Thyroid gland (tissue), 4 donors: ENCODE measurements around the gene AGMAT. TPM values are rescaled to one million over a fixed set of nuclear protein-coding genes. Genes with fewer than 3 reads are reported as not detected.

Experiments used
- DNase-seq, 2 donors: peaks; one replicate each; pipeline ENCODE4 v3.0.0-alpha.2; 2019
- H3K27ac ChIP-seq, 3 donors: fragments of 200-600 bp; sonication (generic); 1 replicate in 2 of 3; 2 replicates in 1 of 3; pipeline ENCODE4 v1.5.1; 2016 to 2019; ENCODE audit warnings: mild to moderate bottlenecking in 1 of 3, moderate library complexity in 1 of 3
- H3K27me3 ChIP-seq: fragments of 200-600 bp; sonication (generic); one replicate; pipeline ENCODE4 v1.5.1; 2019
- H3K36me3 ChIP-seq, 2 donors: fragments of 200-600 bp; sonication (generic); one replicate each; pipeline ENCODE4 v1.5.1; 2016 to 2019
- H3K4me1 ChIP-seq, 2 donors: fragments of 200-600 bp; sonication (generic); one replicate each; pipeline ENCODE4 v1.5.1; 2017 to 2019
- H3K4me3 ChIP-seq, 3 donors: fragments of 200-600 bp; sonication (generic); replicated peaks in 1 of 3; 1 replicate in 2 of 3; 2 replicates in 1 of 3; pipeline ENCODE4 v1.5.1; 2016; ENCODE audit warnings: mild to moderate bottlenecking in 1 of 3
- H3K9me3 ChIP-seq: fragments of 200-600 bp; sonication (generic); one replicate; pipeline ENCODE4 v1.5.1; 2017
- POLR2A ChIP-seq, 2 donors: fragments of 450-650 bp; IDR thresholded peaks; one replicate each; pipeline ENCODE4 v1.6.1; 2017; ENCODE audit warnings: antibody characterized with exemption in 2 of 2, mild to moderate bottlenecking in 2 of 2, moderate library complexity in 1 of 2
- WGBS, 2 donors: methylation state at CpG; one replicate each; pipeline ENCODE4 v1.1.5; 2017; 5-methylcytosine and 5-hydroxymethylcytosine counted together
- intact Hi-C: fragments of 100-400 bp; cut with DNase I; formaldehyde crosslinking; loops from one replicate; pipeline ENCODE4 v1.15.1; 2023
- total RNA-seq, 4 donors: library from RNA; depleted of rRNA; stranded (reverse); fragments of >200 nt; gene quantifications; one replicate each; pipeline ENCODE4 v1.2.3, GENCODE V29; 2016
- TF ChIP-seq, protein P1 (sequence below), 6 experiments: fragments of 200-600 bp in 3 of 6; fragments of 450-650 bp in 3 of 6; sonication (generic) in 3 of 6; IDR thresholded peaks; one replicate each; pipeline ENCODE4 v1.5.1; 2016 to 2019; ENCODE audit warnings: antibody characterized with exemption in 6 of 6, mild to moderate bottlenecking in 2 of 6, inconsistent platforms in 1 of 6, moderate library complexity in 1 of 6

The AGMAT gene
- total RNA-seq, 4 donors from 2014 or later, result 0.13 to 1.6 (median 0.49) TPM; not detected in 1

DNA sequence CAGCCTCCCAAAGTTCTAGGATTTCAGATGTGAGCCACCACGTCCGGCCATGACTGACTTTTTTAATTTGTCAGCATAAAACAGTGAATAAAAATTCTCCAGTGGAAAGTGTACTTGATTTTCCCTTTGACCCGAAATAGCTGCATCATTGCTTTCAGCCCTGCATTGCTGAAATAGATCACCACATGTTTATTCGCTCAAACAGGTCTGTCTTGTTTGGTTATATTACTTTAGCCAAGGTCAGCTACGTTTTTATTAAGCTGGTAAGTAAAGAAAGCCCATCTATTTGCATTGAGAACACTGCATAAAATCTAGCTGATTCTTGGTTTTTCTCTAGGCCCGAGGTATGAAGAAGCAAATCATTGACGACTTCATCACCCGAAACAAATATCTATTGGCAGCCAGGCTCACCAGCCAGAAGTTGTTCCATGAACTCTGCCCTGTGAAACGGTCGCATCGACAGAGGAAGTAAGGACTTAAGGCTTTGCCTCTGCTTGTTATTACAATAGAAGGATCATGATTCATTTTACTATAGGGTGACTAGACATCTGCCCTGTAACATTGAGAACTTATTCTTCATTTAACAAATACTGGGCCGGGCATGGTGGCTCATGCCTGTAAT is 25.6 kb downstream of the AGMAT start:
- Histone ChIP-seq H3K27me3 (no peaks in the 10 kb centered on the region), H3K36me3 (peaks cover 19 to 26% of the 10 kb centered on the region in 2 donors), H3K4me1 (peaks cover 0 to 8% of the 10 kb centered on the region in 2 donors), H3K9me3 (no peaks in the 10 kb centered on the region), H3K27ac (peak overlapping the region in 2 of 3 donors; percentile 67 to 70), H3K4me3 (no peak overlapping the region)
- DNase-seq, result no peak
- 90 to 91% methylated on average over 12 of the region's 12 CpGs for WGBS, 2 donors
- intact Hi-C loops, result no loop called here
- no peak for TF ChIP-seq POLR2A (IDR thresholded peaks at IDR 0.05)
- TF ChIP-seq, protein P1, sequence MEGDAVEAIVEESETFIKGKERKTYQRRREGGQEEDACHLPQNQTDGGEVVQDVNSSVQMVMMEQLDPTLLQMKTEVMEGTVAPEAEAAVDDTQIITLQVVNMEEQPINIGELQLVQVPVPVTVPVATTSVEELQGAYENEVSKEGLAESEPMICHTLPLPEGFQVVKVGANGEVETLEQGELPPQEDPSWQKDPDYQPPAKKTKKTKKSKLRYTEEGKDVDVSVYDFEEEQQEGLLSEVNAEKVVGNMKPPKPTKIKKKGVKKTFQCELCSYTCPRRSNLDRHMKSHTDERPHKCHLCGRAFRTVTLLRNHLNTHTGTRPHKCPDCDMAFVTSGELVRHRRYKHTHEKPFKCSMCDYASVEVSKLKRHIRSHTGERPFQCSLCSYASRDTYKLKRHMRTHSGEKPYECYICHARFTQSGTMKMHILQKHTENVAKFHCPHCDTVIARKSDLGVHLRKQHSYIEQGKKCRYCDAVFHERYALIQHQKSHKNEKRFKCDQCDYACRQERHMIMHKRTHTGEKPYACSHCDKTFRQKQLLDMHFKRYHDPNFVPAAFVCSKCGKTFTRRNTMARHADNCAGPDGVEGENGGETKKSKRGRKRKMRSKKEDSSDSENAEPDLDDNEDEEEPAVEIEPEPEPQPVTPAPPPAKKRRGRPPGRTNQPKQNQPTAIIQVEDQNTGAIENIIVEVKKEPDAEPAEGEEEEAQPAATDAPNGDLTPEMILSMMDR (IDR thresholded peaks at IDR 0.05), result no peak

DNA sequence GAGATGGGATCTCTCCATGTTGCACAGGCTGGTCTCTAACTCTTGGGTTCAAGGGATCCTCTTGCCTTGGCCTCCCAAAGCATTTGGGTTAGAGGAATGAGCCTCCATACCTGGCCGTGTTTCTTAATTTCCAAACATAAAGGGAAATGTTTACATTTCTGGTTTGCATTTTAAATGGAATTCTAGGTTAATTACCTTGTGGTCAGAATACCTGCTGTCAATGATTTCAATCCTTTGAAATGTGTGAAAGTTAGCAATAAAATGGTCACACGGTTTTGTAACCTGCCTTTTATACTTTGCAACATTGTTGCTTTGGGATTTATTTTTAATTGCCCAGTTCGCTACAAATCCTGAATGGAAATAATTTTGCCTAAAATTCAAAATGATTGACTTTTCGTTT is 26.3 kb downstream of the AGMAT start:
- H3K27ac ChIP-seq, result peak overlapping the region in 2 of 3 donors; percentile 67 to 70
- H3K4me3 ChIP-seq, result no peak overlapping the region
- peaks cover 13 to 21% of the 10 kb centered on the region in 2 donors for H3K36me3 ChIP-seq
- H3K9me3 ChIP-seq, result no peaks in the 10 kb centered on the region
- 86 to 93% methylated on average over 4 of the region's 4 CpGs for WGBS, 2 donors
- TF ChIP-seq, protein P1 (IDR thresholded peaks at IDR 0.05), result no peak
- TF ChIP-seq POLR2A (IDR thresholded peaks at IDR 0.05), result no peak
- DNase-seq, result no peak
- peaks cover 0 to 8% of the 10 kb centered on the region in 2 donors for H3K4me1 ChIP-seq
- H3K27me3 ChIP-seq, result no peaks in the 10 kb centered on the region
- intact Hi-C loops, result no loop called here

DNA sequence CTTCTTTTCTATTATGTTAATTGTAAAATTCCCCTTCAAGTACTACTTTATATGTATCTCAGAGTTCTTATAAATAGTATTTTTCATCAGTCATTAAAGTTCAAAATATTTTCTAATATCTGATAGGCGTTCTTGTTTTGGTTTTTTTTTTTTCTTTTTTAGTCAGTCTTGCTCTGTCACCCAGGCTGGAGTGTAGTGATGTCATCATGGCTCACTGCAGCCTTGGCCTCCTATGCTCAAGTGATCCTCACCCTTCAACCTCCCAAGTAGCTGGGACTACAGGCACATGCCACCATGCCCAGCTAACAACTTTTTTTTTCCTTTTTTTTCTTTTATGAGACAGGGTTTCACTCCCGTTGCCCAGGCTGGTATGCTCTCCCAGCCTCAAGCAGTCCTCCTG is 27.3 kb downstream of the AGMAT start:
- Histone ChIP-seq H3K27me3 (no peaks in the 10 kb centered on the region), H3K36me3 (peaks cover 9 to 13% of the 10 kb centered on the region in 2 donors), H3K4me1 (peaks cover 0 to 8% of the 10 kb centered on the region in 2 donors), H3K4me3 (no peak overlapping the region), H3K9me3 (no peaks in the 10 kb centered on the region), H3K27ac (no peak overlapping the region)
- DNase-seq, result no peak
- TF ChIP-seq, protein P1 (IDR thresholded peaks at IDR 0.05), result no peak
- TF ChIP-seq POLR2A (IDR thresholded peaks at IDR 0.05), result no peak
- 95 to 99% methylated on average over 2 of the region's 2 CpGs for WGBS, 2 donors
- intact Hi-C loops, result no loop called here

DNA sequence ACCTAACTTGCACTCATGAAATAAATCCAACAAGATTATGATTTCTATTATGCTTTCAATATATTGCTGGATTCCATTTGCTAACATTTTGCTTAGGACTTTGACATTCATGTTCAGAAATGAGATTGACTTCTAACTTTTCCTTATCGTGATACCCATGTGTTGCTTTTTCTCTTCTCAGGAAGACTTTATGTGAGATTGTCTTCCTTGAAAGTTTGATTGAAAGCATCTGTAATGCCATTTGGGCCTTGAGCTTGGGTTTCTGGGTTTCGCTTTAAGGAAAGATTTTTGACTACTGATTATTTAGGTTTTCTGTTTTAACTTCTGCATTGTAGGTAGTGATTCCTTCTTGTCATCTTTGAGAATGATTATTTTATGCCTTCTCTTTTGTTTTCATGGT is 27.8 kb downstream of the AGMAT start:
- H3K27ac ChIP-seq, result no peak overlapping the region
- no peaks in the 10 kb centered on the region for H3K9me3 ChIP-seq
- intact Hi-C loops, result no loop called here
- TF ChIP-seq, protein P1 (IDR thresholded peaks at IDR 0.05), result no peak
- TF ChIP-seq POLR2A (IDR thresholded peaks at IDR 0.05), result no peak
- H3K4me1 ChIP-seq, result peaks cover 0 to 8% of the 10 kb centered on the region in 2 donors
- no peaks in the 10 kb centered on the region for H3K27me3 ChIP-seq
- H3K36me3 ChIP-seq, result peaks cover 3 to 7% of the 10 kb centered on the region in 2 donors
- H3K4me3 ChIP-seq, result no peak overlapping the region
- WGBS, 2 donors, result 94 to 96% methylated on average over 2 of the region's 2 CpGs
- no peak for DNase-seq

DNA sequence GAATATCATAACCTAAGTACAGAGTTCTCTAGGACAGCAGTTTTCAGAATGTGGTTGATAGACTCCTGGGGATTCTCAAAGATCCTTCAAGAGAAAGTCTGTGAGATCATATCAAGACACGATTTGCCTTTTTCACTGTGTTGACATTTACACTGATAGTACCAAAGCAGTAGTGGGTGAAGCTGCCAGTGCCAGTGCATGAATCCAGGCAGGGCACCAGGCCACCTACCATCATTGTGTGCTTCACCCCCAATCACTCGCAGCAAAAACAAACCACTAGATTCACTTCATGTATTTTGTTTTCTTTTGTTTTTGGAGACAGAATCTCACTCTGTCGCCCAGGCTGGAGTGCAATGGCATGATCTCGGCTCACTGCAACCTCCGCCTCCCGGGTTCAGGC is 34.3 kb downstream of the AGMAT start:
- TF ChIP-seq POLR2A (IDR thresholded peaks at IDR 0.05), result no peak
- TF ChIP-seq, protein P1 (IDR thresholded peaks at IDR 0.05), result no peak
- peak overlapping the region in 2 of 3 donors; percentile 32 to 39 for H3K27ac ChIP-seq
- H3K27me3 ChIP-seq, result no peaks in the 10 kb centered on the region
- peaks cover 0 to 5% of the 10 kb centered on the region in 2 donors for H3K4me1 ChIP-seq
- no peaks in the 10 kb centered on the region for H3K9me3 ChIP-seq
- intact Hi-C loops, result no loop called here
- DNase-seq, result peak; percentile 45 to 63
- WGBS, 2 donors, result 56 to 58% methylated on average over 6 of the region's 6 CpGs
- no peak overlapping the region for H3K4me3 ChIP-seq
- H3K36me3 ChIP-seq, result peaks cover 16 to 30% of the 10 kb centered on the region in 2 donors
